ENCODE results near the gene RFPL4A. TPM values are rescaled to one million over a fixed set of nuclear protein-coding genes. Genes with fewer than 3 reads are reported as not detected.
"Not testable (repeated sequence)": the region's sequence is repeated elsewhere in the genome, so short reads cannot be mapped to it uniquely, and the experiment has no call there.

The RFPL4A gene
- under 1 TPM in 1 of 4 donors, not detected in 3; 0.10 TPM for polyA plus RNA-seq (ENCODE audit: insufficient read length in 4 of 4)

DNA sequence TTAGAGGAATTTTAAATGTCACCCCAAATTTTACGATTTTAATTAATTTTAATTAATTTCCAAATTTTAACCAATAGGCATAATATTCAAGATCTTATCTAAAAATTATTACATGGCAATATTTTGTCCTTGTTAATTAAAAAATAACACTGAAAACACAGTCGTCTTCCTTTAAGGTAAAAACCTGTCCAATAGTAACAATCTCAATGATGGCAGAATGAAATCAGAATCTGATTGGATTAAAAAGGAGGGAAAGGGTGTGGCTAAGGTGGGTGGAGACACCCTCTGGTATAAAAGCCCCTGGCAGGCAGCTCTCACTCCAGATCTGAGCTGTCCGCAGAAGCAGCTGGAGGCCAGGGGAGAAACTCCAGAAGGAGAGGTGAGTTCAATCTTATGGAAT, at the start of gene RFPL4A:
TSS of gene RFPL4A (plus strand) at position 301 of the 400 bp plus-strand sequence. CDS start 2,704 bp downstream, outside the sequence.
- not testable (repeated sequence) for DNase-seq (ENCODE audit: low read depth in 4 of 4, low spot score in 3 of 4)

DNA sequence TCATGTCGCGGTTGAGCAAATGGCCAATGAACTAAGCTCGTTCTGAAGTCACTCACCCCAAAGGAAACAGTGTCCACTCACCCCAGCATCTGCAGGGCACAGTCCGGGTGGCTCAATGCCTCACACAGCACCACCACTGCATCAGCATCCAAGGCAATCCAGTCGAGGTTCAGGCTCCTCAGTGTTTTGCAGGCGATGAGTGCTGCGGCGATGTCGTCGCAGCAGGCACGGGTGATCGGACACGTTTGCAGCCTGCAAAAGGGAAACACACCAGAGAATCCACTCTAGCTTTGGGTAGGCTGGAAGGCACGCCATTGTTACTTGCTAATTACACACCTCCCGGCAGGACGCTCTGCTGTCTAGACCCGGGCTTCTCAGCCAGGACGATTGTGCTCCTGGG, 47.2 kb upstream of the RFPL4A start:
- no peak for DNase-seq (ENCODE audit: low read depth in 4 of 4, low spot score in 3 of 4)

DNA sequence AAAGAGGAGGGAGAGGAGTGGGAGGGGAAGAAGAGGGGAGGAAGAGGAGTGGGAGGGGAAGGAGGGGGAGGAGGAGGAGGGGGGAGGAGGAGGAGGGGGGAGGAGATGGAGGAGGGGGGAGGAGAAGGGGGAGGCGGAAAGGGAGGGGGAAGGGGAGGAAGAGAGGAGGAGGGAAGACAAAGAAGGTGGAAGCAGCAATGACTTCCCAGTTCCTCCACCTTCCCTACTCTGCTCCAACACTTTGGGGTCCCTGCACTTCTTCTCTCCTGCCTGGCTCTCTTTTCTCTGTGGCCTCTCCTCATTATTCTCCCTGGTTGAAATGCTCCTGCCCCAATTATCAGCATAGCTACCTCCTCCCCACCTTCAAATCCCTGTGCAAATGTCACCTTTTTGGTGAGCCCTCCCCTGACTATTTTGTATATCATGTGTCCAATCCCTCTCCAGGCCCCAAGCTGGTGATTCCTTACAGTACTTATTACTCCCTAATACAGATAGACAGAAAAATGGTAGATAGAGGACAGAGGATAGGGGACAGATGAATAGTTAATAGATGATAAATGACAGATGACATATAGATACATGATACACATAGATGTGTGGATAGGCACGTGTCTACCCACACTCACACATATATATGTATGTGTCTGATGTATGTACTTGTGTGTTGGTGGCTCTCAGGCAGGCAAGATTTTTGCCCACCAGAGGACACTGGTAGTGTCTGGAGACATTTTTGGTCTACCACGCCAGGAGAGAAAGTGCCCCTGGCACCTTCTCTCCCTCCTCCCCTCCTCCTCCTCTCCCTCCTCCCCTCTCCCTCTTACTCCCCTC, 45.9 kb upstream of the RFPL4A start:
- DNase-seq (ENCODE audit: low read depth in 4 of 4, low spot score in 3 of 4), result no peak

DNA sequence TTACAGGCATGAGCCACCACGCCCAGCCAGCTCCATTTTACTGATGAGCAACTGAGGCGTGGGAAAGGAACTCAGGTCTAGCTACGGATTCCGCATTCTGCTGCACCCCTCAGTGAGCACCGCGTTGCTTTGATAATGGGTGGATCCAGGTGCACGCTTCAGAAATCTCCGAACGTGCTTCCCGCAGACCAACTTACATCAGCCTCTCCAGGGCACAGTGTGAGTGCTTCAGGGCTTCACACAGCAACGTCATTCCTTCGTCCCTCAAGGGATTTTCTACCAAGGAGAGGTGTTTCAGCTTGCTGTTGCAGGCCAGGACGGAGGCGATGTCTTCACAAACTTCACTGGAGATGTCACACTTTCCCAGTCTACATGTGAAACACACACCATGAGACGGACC, 42.4 kb upstream of the RFPL4A start:
- no peak for DNase-seq (ENCODE audit: low read depth in 4 of 4, low spot score in 3 of 4)

DNA sequence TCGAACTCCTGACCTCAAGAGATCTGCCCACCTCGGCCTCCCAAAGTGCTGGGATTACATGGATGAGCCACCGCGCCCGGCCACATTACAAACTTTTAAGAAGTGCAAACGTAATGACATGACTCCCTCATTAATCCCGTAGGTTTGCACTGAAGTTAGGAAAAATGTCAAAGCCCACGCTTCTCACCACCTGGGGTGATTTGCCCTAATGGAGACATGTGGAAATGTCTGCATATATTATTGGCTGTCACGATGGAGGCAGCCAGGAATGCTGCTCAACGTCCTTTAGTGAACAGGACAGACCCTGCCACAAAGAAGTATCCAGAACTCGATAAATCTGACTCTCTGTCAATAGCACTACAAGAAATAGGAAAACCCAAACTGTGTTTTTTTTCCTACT, 41.6 kb upstream of the RFPL4A start:
- DNase-seq (ENCODE audit: low read depth in 4 of 4, low spot score in 3 of 4), result no peak

DNA sequence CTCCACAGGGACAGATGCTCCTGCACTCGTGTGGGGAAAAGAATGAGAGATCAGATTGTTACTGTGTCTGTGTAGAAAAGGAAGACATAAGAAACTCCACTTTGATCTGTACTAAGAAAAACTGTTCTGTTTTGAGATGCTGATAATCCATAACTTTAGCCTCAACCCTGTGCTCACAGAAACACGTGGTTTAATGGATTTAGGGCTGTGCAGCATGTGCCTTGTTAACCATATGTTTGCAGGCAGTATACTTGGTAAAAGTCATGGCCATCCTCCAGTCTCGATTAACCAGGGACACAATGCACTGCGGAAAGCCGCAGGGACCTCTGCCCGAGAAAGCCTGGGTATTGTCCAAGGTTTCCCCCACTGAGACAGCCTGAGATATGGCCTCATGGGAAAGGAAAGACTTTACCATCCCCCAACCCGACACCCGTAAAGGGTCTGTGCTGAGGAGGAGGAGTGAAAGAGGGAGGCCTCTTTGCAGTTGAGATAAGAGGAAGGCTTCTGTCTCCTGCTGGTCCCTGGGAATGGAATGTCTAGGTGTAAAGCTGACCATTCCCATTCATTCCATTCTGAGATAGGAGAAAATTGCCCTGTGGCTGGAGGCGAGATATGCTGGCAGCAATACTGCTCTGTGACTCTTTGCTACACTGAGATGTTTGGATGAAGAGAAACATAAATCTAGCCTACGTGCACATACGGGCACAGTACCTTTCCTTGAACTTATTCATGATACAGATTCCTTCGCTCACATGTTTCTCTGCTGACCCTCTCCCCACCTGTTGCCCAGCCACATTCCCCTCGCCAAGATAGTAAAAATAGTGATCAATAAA, 40.8 kb upstream of the RFPL4A start:
- not testable (repeated sequence) for DNase-seq (ENCODE audit: low read depth in 4 of 4, low spot score in 3 of 4)

DNA sequence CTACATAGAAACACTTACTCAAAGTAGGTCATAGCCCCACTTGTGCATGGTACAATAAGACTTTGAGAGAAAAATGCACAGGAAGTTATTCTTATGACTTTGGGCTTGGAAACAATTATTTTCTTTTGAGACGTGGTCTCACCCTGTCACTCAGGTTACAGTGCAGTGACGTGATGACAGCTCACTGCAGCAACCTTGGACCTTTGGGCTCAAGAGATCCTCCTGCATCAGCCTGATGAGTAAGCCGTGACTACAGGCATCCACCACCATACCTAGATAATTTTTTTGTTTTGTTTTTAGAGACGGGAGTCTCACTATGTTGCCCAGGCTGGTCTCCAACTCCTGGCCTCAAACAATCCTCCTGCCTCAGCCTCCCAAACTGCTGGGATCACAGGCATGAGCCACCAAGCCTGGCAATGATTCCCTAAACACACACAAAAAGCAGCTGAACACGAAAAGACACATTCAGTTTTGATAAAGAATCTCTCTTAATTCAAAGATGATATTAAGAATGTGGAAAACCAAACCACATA, 38.6 kb upstream of the RFPL4A start:
- DNase-seq (ENCODE audit: low read depth in 4 of 4, low spot score in 3 of 4), result no peak

DNA sequence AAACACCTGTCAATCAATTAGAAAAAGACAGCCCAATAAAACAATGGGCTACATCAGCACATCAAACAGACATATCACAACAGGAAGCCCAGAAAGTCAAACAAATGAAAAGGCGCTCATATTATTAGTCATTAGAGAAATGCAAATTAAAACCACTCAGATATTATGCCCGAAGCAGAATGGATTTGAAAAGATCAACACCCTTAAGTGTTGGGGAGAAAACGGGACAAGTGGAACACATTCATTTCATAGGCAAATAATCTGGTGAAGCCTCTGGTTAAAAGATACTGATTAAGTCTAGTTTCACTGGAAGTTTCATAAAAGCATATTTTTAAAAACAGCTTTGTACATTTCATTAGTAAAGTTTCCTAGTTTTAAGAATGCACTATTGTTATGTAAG, 38.1 kb upstream of the RFPL4A start:
- DNase-seq (ENCODE audit: low read depth in 4 of 4, low spot score in 3 of 4), result no peak

DNA sequence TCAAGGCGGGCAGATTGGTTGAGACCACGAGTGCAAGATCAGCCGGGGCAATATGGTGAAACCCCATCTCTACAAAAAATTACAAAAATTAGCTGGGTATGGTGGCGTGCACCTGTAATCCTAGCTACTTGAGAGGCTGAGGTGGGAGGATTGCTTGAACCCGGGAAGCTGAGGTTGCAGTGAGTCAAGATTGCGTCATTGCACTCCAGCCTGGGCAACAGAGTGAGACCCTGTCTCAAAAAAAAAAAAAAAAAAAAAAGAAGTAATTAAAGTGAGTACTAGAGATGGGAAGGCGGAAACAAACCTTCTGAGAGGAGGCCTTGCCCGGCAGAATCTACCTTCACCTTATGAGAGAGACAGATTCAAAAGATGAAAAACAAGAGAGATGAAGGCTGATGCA, 35.4 kb upstream of the RFPL4A start:
- no peak for DNase-seq (ENCODE audit: low read depth in 4 of 4, low spot score in 3 of 4)

DNA sequence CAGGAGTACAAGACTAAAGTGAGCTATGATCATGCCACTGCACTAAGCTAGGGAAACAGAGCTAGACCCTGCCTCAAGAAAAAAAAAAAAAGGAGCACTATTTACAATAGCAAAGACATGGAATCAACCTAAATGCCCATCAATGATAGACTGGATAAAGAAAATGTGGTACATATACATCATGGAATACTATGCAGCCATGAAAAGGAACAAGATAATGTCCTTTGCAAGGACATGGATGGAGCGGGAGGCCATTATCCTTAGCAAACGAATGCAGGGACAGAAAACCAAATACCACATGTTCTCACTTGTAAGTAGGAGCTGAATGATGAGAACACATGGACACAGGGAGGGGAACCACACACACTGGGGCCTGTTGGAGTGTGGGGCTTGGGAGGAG, 28.5 kb upstream of the RFPL4A start:
- not testable (repeated sequence) for DNase-seq (ENCODE audit: low read depth in 4 of 4, low spot score in 3 of 4)

DNA sequence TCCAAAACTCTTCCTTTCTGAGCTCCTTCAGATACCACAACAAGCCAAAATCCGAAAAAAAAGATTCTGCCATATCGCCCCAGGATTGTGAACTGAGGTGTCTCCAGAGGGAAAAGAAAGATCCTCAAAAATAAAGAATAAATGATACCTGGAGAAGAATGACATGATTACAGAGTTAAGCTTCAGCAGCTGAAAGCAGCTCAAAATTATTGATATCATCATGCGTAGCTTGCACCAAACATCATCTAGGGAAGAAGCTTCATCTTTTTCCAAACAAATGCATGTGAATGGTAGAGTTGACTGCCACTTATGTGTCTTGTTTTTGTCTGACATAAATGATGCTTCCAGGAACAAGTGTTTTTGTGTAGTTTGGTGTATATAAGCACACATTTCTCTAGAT, 20.6 kb upstream of the RFPL4A start, which contains the start of gene NLRP9:
TSS of gene NLRP9 (minus strand) at position 101 of the 400 bp plus-strand sequence. CDS start at position 73, 28 bp downstream.
- no peak for DNase-seq (ENCODE audit: low read depth in 4 of 4, low spot score in 3 of 4)

DNA sequence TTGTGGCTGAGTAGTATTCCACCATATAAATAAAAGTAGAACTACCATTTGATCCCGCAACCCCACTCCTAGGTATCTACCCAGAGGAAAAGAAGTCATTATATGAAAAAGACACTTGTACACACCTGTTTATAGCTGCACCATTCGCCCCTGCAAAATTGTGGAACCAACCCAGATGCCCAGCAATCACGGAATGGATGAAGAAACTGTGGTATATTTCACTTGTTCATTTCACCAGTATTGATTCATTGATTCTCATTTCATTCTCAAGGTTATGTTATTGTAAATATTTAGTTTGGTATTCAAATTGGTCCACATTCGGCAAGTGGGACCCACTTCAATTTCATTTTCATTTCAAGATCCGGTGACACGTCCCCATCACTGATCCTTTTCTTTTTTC, 8.2 kb upstream of the RFPL4A start:
- DNase-seq (ENCODE audit: low read depth in 4 of 4, low spot score in 3 of 4), result no peak

DNA sequence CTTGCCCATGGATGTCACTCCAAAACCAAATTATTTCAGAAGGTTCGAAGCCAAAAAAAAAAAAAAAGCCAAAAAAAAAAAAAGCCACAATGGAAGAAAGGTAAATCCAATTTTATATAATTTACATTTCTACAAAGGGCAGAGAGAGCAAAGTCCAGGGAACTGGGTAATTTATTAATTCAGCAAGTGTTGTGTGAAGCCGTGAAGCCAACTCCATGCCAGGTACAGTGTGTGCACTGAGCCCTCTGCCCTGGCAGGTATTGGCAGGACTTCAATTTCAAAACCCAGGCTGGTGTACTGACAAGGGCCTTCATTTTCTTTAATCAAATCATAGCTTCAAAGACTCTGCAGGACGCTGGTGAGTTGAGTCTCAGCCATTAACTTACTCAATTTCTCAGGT, 5.5 kb upstream of the RFPL4A start:
- no peak for DNase-seq (ENCODE audit: low read depth in 4 of 4, low spot score in 3 of 4)

DNA sequence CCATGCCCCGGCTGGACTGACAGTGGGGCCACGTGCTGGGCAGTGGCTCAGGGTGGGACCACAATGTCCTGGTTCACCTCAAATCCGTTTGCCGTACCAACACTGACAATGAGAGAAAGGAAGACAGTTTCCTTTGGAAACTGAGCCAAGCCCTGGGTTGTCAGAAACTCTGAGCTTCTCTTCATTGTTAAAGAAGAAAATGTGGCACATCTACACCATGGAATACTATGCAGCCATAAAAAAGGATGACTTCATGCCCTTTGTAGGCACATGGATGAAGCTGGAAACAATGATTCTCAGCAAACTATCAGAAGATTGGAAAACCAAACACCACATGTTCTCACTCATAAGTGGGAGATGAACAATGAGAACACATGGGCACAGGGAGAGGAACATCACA, 2.1 kb upstream of the RFPL4A start:
- not testable (repeated sequence) for DNase-seq (ENCODE audit: low read depth in 4 of 4, low spot score in 3 of 4)

DNA sequence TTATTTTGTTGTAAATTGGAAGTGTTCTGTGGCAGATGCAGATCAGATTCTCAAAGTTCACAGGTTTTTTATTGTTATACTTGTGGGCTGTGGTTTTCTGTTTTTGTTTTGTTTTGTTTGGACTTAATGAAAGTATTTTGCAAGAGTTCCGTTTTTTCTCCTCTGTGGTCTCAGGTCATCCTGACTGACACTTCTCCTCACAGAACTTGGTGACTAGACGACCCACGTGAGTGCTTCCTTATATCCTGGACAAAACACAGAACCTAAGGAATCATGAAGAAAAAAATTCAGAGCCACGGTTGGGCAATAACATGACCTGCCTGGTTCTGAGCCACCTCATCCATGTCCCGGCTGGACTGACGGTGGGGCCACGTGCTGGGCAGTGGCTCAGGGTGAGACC, 7.6 kb downstream of the RFPL4A start:
- DNase-seq (ENCODE audit: low read depth in 4 of 4, low spot score in 3 of 4), result no peak

DNA sequence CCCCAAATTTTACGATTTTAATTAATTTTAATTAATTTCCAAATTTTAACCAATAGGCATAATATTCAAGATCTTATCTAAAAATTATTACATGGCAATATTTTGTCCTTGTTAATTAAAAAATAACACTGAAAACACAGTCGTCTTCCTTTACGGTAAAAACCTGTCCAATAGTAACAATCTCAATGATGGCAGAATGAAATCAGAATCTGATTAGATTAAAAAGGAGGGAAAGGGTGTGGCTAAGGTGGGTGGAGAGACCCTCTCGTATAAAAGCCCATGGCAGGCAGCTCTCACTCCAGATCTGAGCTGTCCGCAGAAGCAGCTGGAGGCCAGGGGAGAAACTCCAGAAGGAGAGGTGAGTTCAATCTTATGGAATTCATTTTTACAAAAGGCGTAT, 9.9 kb downstream of the RFPL4A start, which contains the start of gene RFPL4AL1:
TSS of gene RFPL4AL1 (plus strand) at position 301 of the 400 bp plus-strand sequence. CDS start 2,687 bp downstream, outside the sequence.
- not testable (repeated sequence) for DNase-seq (ENCODE audit: low read depth in 4 of 4, low spot score in 3 of 4)

DNA sequence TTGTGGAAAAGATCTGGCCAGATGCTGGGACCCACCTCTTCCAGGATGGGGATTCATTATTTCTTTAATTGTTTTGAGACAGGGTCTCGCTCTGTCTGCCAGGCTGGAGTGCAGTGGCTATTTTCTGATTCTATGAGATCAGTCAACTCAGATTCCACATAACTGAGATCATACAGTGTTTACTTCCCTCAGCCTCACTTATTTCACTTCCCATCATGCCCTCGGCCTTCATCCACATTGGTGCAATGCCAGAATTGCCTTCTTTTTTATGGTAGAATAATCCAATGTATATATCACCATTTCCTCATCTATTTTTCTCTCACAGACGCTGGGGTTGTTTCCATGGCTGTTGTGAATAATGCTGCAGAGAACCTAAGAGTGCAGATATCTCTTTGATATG, 10.7 kb downstream of the RFPL4A start:
- not testable (repeated sequence) for DNase-seq (ENCODE audit: low read depth in 4 of 4, low spot score in 3 of 4)

DNA sequence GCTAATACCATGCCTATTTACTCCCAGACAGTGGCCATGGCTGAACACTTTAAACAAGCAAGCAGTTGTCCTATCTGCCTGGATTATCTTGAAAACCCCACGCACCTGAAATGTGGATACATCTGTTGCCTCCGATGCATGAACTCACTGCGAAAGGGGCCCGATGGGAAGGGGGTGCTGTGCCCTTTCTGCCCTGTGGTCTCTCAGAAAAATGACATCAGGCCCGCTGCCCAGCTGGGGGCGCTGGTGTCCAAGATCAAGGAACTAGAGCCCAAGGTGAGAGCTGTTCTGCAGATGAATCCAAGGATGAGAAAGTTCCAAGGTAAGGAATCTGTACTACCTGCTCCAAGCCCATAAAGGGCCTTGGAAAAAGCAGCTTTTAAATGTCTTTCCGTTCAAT, 18.6 kb downstream of the RFPL4A start:
- no peak for DNase-seq (ENCODE audit: low read depth in 4 of 4, low spot score in 3 of 4)

DNA sequence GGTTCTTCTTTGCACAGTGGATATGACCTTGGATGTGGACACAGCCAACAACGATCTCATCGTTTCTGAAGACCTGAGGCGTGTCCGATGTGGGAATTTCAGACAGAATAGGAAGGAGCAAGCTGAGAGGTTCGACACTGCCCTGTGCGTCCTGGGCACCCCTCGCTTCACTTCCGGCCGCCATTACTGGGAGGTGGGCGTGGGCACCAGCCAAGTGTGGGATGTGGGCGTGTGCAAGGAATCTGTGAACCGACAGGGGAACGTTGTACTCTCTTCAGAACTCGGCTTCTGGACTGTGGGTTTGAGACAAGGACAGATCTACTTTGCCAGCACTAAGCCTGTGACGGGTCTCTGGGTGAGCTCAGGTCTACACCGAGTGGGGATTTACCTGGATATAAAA, 19.4 kb downstream of the RFPL4A start:
- DNase-seq (ENCODE audit: low read depth in 4 of 4, low spot score in 3 of 4), result no peak

DNA sequence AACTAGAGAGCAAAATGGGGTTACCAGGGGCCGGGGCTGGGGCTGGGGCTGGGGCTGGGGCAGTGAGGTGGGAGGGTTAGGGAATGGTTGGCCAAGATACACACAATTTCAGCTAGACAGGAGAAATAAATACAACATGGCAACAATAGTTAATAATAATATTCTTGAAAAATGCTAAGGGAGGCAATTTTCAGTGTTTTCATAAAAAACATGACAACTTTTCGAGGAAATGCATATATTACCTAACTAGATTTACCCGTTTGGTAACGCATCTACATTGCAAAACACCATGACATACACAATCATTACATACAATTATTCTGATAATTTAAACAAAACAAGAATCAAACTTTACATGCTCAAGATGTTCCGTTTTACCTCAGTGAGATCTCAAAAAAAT, 22.2 kb downstream of the RFPL4A start:
- no peak for DNase-seq (ENCODE audit: low read depth in 4 of 4, low spot score in 3 of 4)

DNA sequence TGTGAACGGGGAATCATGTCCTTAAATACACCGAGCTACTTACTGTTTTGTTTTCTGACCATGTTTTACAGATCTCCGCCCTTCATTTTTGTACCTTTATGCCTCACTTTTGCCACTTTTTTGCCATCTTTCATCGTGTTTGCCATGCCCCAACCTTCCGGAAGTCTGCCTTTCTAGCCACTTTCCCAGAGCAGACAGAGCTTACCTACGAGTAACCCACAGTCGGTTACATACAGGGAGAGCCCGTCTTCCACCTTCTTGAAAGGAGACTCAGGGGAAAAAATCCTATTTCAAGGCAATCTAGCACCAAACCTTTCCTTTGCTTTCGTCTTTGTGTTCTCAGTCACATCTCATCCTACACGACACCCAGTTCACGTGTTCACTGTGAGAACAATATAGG, 36.1 kb downstream of the RFPL4A start:
- no peak for DNase-seq (ENCODE audit: low read depth in 4 of 4, low spot score in 3 of 4)

All from right renal pelvis (tissue), 4 donors.